ENCODE data around the gene PEX11B.

PEX11B gene

DNA sequence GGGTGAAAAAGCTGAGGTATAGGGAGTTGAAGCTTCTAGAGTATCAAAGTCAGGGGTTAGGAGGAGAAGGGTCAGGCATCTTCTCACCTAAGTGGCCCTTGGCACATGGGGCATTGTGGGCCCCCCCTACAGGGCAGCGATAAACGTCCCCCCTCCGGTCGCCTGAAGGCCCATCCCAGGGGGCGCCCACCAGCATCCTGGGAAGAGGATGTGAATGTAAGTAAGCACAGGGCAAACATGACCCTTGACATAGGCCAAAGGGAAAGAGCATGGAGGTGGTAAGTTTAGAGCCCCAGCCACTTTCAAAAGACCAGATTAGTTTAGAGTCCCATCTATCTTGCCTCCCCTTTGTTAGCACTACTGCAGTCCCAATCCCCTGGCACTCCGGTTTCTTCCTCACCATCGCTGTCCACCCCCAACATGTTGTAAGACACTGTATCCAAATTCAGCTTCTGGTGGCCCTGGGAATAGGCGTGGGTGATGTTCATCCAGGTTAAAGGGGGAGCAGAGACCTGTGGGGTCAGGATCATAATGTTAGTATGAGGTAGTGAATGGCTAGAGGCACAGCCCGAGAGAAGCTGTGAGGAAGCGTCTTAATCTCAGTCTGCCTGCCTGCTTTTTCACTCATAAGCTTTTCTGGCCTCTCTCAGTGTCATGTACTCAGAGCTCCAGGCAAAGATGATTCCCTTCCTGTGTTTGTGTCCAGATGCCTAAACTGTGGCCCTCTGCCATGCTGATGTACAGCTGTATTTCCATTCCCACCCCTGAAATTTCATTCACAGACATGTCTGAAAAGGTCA, 11.4 kb downstream of the PEX11B start:
- no peak for DNase-seq

DNA sequence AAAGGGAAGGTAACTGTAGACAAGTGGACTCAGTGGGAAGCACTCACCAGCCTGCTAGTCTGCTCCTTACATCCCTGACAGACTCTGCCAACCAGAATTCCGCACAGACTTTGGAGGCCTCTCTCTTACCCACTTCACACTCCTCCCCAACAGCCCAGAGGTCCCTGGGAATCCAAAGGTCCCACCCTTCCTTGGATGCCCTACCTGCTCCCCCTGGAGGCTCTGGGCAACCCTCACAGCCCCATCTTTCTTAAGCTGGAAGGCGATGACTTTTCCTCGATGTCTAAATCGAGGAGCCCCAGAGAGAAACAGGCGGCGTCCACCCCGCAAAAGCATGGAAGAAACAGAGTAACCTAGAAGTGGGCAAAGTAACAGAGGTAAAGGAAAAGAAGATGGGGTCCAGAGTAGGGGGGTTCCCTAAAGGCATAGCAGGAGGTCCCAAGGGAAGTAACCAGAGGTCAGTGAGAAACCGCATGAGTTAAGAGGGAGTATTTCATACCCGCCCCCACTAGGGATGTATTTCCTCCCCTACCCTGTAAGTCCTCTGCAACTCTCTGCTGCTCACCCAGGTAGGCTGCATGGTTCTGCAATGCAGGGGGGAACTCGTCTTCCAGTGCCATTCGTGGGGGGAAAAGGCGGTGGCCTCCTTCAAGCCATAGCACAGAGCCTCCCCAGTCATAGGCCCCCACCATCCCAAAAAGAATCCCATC, 17.1 kb downstream of the PEX11B start:
- no peak for DNase-seq

DNA sequence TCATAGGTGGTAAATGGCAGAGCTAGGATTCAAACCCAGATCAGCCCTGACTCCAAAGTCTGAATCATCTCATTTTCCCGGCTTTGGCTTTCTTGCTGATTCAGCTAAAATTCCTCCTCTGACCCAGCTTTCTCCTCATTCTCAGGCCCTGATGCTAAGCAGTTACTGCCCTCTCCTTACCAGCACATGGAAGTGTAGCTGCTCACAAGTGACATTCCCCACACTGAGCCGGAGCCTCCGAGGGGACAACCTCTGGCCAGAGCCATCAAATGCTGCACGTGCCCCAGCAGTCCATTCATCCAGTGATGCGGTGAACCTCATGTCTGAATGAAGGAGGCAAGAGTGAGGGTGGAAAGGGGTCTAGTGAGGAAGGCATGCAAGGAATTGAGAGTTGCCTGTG, 19.8 kb downstream of the PEX11B start:
- DNase-seq = no peak

DNA sequence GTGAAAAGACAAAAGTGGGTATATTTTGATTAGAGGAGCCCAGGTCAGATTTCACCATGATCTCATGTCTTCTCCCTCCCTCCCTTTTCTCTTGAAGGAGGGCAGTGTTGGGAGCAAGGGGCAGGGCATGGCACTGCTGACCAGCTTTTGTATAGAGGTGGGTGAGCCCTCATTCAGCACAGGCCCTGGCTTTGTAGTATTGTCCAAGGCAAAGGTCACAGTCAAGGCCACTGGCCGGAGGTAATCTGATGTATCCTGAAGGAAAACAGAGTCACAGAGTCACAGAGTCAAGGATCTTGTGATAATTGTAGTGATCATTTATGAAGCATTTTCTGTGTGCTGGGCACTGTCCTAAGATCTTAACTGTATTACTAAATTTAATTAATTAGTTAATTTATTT, 20.5 kb downstream of the PEX11B start:
- no peak for DNase-seq

DNA sequence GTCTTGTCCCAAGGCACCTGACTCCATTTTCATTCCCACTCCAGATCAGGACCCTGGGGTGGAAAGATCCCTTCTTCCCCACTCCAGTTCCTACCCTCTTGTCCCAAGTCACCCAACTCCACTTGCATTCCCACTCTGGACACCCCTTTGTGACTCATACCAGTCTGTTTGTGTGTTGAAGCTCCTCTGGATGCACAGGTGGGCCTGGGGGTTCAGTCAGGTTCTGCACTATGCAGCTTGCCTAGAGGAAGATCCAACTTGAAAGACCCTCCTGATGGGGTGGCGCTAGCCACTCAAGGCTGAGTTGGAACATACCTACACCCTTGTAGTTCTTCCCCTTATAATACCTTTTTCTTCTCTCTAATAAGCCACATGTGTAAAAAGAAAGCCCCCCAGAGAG, 23.0 kb downstream of the PEX11B start:
- DNase-seq = no peak

DNA sequence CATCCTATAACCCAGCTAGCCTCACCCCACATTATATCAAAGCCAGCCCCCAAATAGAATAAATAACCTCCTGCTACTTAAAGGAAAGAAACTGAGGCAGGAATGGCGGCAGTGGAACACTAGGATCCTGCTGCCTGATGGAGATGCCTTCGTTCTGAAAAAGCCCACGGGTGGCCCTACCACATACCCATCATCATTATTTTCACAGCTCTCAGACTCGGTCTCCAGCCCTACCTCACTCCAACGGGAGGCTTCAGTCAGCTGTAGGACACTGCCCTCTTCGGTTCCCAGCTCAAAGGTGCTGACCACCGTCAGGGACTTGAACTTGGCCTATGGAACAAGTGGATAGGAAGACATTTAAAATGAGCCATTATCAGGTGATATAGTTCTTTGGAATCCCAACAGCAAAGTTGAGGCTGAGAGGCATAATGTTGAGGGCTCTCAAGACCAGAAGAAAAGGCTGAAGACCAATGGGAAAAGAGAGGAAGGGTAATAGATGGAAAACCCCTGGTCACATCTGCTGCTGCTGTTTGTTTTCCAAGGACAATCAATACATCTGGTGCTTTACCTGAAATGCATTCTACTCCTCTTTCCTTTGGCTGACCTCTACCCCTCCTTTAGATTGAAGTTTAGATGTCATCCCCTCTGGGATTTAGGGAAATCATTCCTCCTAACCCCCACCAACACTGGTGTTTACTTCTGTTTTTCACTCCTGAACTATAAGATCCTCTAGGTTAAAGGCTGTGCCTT, 25.0 kb downstream of the PEX11B start:
- DNase-seq = no peak

DNA sequence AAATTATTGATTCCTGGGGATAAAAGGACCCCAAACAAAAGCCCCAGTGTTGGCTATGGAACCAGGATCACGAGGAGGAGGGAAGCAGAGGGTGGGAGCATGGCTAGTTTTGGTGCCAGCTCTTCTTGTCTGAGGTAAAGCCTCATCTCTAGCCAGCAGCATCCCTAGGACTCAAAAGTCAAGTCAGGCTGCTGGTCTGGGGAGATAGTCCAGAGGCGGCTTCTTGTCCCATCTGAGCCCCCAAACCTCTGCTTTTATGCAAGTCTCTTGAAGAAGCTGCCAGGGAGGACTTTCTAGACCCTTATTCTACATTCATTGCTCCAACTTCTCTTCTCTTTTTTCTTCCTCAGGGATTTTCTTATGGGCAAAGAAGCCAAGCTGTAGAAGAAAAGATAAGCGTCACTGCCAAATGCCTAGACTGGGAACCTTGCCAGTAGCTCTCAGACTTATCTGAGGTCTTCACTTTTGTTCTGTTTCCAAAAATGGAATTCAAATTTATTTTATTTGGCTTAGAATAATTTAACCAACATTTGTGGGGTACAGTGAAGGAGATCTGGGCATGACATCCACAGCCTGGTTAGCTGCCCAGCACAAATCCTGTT, 25.9 kb downstream of the PEX11B start:
- no peak for DNase-seq

DNA sequence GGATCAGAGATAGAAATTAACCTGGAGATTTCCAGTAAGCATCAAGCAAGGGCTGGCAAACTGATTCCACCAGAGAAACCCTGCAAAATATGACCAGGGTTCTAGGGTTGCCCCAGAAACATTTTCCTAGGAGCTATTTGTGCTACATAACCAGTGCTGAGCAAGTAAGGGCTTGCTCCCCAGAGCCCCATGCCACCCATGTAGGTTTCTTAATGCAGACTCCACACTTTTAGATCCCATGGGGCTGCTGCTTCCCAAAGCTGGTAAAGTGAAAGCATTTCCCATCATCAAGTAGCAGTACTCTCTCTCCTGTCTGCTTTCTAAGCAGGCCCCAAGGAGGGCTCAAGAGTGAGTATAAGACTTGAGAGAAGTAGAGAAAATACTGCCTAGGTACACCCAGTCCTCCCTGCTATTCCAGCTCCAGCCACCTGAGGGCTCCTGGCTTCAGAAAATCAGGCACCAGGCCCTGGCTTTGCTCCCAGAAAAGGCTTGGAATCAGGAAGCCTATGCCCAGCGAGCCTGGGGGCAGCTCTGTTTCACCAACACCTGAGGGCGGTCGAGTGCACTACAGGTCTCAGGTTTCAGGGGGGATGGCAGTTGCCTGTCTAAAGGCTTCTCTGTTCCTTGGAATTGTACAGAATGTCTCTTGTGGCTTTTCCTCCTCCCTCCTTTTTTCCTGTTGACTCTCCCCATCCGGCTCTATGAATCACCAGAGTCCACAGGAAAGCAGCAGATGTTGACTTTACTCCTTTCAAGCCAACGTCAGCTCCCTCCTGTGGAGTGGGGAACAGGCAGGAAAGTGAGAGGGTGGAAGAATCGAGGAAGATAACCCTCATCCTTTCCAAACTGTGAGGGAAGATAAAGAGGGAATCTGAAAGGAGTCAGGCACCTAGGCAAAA, 26.7 kb downstream of the PEX11B start:
- peak; percentile 91 for DNase-seq

DNA sequence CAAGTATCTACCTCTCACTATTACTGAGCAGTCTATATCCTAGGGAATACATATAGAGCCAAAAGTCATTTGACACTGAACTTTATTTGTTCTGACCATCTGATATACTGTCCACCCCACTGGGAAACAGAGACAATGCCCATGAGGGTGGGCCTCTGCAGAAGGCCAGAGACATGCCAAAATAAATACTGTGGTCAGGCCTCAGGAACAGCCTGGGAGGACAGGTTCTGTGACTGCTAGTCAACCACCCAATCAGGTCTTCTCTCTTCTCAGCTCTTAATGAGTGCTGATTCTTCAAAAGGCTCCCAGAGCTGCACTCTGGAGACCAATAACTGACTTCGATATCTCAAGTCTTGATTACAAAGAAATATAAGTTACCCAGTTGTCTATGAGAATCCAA, 27.4 kb downstream of the PEX11B start:
- DNase-seq = no peak

DNA sequence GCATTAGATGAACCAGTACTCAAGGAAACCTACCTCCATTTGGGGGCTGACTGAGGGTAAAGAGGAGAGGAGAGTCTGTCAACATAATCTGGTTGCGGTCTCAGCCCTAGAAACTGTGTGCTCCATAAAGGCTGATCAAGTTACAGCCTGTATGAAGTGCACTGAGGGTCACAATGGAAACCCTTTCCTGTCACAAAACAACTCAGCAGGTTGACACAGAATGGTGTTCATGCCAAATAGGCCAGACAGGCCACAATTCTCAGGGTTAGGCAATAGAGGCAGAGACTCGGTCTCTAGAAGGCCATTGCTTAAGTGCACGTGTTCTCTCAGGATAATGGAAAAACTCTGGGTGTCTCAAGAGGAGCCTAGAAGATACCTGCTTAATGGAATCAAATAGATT, 28.8 kb downstream of the PEX11B start:
- no peak for DNase-seq

DNA sequence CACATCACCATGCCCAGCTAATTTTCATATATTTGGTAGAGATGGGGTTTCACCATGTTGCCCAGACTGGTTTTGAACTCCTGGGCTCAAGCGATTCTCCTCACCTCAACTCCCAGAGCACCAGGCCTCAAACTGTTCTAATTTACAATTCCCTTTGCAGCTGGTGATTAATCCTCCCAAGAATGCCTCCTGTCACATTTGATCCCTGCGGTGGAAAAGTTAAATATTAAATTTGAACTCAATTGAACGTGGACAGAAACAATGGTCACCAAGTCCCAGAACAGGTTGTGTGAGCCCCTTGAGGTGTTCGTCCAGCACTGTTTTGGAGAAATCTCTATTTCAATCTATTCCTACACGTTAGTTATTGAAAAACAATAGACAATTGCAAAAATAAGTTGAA, 30.9 kb downstream of the PEX11B start:
- no peak for DNase-seq

DNA sequence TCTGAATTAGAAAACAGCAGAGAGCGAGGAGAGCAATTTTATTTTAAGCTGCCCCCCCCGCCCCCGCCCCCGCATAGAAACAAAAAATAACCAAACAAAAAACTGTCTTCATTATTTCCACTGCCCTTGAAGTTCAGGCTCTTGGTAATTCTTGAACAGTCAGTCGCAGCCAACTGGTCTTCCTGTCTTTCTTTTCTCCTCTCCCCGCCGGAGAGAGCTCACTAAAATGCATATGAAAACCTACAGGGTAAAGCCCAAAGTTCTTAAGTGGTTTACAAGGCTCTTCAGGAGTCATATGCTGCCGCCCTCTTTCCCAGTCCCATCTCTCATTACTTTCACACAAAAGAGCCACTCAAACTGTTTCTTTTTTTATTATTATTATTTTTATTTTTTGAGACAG, 31.7 kb downstream of the PEX11B start:
- no peak for DNase-seq

DNA sequence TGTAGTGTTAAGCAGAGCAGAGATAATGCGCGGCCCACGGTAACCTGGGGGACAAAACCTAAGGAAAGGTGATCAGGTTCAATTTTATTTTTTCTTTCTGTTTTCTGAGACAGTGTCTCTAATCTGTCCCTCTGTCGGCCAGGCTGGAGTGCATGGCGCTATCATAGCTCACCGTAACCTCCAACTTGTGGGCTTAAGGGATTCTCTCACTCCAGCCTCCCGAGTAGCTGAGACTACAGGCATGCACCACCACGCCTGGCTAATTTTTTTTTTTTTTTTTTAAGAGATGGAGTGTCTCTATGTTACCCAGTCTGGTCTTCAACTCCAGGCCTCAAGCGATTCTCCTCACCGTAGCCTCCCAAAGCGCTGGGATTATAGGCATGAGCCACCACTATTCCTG, 32.1 kb downstream of the PEX11B start:
- DNase-seq = no peak

DNA sequence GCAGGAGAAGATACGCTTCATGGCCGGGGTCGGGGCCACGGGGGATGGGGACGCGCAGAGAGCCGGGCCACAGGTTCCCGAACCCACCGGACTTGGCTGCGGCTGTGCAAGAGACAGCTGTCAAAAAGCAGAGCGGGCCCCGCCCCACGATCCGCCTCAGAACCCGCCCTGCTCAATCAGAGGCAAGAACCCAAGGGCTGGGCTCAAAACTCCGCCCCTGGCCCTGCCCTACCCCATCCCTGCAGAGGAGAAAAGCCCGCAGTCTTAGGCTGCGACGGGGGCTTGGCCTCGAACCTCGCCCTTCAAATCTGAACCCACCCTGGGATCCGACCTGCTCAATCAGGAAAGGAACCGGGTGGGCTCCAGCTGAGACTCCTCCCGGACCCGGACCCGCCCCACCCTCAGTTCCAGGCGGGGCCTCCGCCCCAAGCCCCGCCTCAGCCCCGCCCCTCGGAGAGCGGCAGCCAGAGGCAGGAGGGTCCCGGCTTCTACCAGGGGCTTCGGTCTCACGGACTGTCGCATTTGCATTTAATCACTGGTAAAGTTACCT, 32.7 kb downstream of the PEX11B start, which contains the start of gene ANKRD35:
Gene ANKRD35, minus strand, starts transcription at position 129 of the 550 bp plus-strand sequence. Its CDS starts 108 bp downstream, at position 21.
- peak; percentile 71 for DNase-seq

DNA sequence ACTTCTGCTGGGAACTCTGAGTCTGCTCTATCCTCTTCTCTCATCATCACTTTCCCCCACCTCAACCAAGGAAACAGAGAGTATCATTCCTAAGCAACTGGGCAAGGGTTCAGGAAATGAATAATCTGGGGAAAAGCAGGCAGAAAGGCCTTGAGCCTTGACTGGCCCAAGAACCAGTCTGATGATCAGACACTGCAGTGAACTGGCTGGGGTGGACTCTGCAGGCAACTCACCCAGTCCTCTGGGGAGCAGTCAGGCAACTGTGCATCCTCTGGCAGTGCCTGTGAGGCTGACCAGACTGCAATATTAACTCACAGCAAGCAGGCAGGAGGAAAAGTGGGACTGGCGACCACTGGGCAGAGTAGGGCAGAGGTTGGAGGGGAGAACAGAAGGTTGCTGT, 33.8 kb downstream of the PEX11B start:
- DNase-seq = no peak

DNA sequence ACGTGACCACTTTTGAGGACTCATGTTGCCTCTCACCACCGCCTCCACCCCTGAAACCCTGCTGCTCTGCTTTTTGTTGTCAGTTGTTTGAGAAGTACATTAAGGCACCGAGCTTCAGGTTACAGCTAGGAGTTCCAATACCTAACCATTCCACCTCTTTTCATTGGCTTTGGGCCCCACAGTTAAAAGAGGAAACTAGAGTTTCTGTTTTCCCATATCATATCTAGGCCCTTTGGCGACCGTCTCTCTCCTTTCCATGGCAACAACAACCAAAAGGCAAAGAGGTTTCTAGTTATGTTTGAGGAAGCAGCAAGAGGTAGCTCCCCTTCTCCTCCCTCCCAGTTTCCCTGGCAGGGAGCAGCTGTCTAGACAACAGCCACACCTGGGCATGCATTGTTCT, 38.7 kb downstream of the PEX11B start:
- no peak for DNase-seq

DNA sequence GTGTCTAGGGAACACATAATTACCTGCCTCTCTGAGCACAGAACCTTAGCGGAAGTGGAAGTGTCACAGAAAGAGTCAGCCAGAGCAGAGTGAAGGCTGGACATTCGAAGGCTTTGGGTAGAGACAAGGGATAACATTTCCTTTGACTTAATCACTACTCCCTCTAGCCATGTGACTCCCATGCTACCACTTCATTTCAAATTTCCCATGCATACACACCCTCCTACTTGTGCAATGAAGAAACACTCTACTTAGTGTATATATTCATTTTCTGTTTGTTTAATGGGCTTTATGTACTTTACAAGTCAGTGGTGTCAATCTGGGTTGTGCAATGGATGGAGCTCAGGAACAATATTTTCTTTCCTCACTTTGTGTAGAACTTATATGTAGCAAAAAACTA, 39.8 kb downstream of the PEX11B start:
- DNase-seq = no peak

DNA sequence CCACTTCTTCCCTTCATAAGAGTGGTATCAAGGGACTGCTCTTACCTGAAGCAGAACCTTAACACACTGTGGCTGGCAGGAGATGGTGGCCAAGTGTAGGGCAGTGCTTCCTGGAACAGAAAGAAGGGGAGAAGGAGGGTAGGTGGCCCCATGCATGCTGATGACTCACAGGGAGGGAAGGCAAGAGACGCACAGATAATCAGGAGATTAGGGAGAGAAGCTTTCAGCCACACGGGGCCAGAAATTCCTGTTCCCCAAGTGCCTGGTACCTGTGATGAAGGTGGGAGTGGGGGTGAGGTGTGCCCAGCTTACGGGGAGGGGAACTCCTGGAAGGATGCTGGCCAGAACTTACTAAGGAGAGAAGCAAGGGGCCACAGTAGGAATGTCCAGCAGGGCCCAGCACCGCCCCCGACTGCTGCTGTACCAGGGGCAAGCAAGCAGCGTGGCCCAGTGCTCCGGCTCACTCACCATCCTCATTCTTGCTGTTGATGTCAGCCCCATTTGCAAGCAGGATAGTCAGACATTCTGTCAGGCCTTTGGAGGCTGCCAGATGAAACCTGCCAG, 40.5 kb downstream of the PEX11B start:
- no peak for DNase-seq

DNA sequence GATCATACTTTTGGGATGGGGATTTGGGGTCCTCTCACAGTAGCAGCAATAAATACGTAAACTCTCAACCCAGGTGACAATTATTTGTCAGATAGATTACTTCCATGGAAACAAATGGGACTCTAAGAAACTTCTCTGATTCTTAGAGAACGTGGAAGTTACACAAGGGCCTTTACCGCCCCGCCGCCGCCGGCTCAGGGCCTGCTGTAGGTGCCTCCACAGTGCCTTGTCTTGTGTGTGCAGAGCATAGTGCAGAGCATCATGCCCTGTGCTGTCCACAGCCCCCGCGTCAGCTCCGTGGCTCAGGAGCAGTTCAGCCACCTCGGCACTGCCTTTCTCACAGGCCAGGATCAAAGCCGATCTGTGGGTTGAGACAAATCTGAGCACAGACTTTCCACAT, 43.9 kb downstream of the PEX11B start:
- DNase-seq = no peak

DNA sequence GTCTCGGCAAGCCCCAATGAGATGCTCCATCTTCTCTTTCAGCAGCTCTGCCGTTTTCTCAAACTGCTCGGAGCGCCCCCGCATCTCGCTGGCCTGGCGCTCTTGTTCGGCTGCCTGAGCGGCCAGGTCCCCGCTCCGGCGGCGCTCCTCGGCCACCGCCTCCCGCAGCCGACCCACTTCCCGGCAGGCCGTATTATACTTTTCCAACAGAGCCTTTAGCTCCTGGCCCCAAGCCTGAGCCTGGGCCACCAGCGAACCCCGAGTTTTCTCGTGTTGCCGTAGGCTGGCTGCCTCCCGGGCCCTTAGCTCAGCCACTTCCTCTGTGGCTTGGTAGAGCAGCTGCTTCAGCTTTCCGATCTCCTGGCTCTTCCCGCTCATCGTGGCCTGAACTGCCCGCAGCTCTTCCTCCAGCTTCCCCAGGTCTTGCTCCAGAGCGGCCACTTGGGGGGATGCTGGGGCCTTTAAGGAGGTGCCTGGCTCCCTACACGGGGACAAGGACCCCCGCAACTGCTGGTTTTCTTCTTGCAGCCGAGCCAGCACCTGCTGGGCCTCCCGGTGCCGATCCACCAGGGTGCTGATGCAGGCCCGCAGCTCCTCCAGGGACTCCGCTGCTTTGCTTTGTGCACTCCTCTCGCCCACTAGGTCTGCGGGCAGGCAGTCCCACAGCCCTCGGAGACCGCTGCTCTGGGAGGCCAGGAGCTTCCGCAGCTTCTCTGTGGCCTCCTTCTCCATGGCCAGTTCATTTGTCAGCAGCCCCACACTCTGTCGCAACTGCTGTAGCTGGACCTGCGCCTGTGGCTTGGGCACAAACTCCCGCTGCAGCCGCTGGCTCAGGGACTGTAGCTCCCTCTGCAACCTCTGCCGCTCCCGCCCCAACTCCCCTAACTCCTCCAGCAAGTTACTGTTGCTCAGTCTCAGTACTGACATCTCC, 46.3 kb downstream of the PEX11B start:
- DNase-seq = no peak
